WTC11 (cell line): Measurements from ENCODE around the gene IRF2. TPM values are rescaled to one million over a fixed set of nuclear protein-coding genes. Genes with fewer than 3 reads are reported as not detected.

Experiments used
- AR ChIP-seq: fragments of 250-450 bp; sonication (Bioruptor Pico); IDR thresholded peaks from 2 replicates; pipeline ENCODE4 v1.9.0; 2021; ENCODE audit warnings: mild to moderate bottlenecking
- ATF6 ChIP-seq: sonication (generic); formaldehyde crosslinking; IDR thresholded peaks from 2 replicates; pipeline ENCODE4 v1.8.1; 2023; ENCODE audit warnings: mild to moderate bottlenecking, missing genetic modification reagents
- CBFB ChIP-seq: sonication (generic); formaldehyde crosslinking; IDR thresholded peaks from 2 replicates; pipeline ENCODE4 v1.8.1; 2022; ENCODE audit warnings: mild to moderate bottlenecking, low read depth, missing genetic modification reagents
- EMX1 ChIP-seq: fragments of 250-450 bp; sonication (Bioruptor Pico); IDR thresholded peaks from 2 replicates; pipeline ENCODE4 v1.8.0; 2021; ENCODE audit warnings: mild to moderate bottlenecking
- JUN ChIP-seq: sonication (generic); formaldehyde crosslinking; IDR thresholded peaks from 2 replicates; pipeline ENCODE4 v1.8.0; 2023; ENCODE audit warnings: mild to moderate bottlenecking, missing genetic modification reagents
- NFE2L1 ChIP-seq: sonication (generic); formaldehyde crosslinking; IDR thresholded peaks from 2 replicates; pipeline ENCODE4 v1.8.1; 2023; ENCODE audit warnings: missing genetic modification reagents
- NR2C2 ChIP-seq: sonication (generic); formaldehyde crosslinking; IDR thresholded peaks from 2 replicates; pipeline ENCODE4 v1.8.0; 2022; ENCODE audit warnings: mild to moderate bottlenecking, missing genetic modification reagents
- PRDM15 ChIP-seq: sonication (generic); formaldehyde crosslinking; IDR thresholded peaks from 2 replicates; pipeline ENCODE4 v1.8.0; 2022; ENCODE audit warnings: missing genetic modification reagents
- SP1 ChIP-seq: sonication (generic); formaldehyde crosslinking; conservative IDR thresholded peaks from 2 replicates; pipeline ENCODE4 v1.8.1; 2022; ENCODE audit warnings: missing genetic modification reagents
- TEAD4 ChIP-seq: sonication (generic); formaldehyde crosslinking; IDR thresholded peaks from 2 replicates; pipeline ENCODE4 v1.8.0; 2022; ENCODE audit warnings: mild to moderate bottlenecking, missing genetic modification reagents
- TP53 ChIP-seq: sonication (generic); formaldehyde crosslinking; IDR thresholded peaks from 2 replicates; pipeline ENCODE4 v1.8.1; 2023; ENCODE audit warnings: mild to moderate bottlenecking, missing genetic modification reagents
- ZNF396 ChIP-seq: fragments of 250-450 bp; sonication (Bioruptor Pico); IDR thresholded peaks from 2 replicates; pipeline ENCODE4 v1.8.0; 2021; ENCODE audit warnings: mild to moderate bottlenecking, moderate library complexity, borderline replicate concordance
- ZNF423 ChIP-seq: fragments of 250-450 bp; sonication (Bioruptor Pico); IDR thresholded peaks from 2 replicates; pipeline ENCODE4 v2.1.2; 2022; ENCODE audit warnings: mild to moderate bottlenecking, moderate library complexity
- total RNA-seq: library from RNA; stranded (reverse); gene quantifications from 3 replicates; pipeline ENCODE4 v1.2.3, GENCODE V29; 2021
- TF ChIP-seq, protein P1 (sequence below): sonication (generic); formaldehyde crosslinking; IDR thresholded peaks from 2 replicates; pipeline ENCODE4 v1.8.1; 2022; ENCODE audit warnings: missing genetic modification reagents, borderline replicate concordance
- TF ChIP-seq, protein P2 (sequence below): sonication (generic); formaldehyde crosslinking; IDR thresholded peaks from 2 replicates; pipeline ENCODE4 v1.8.0; 2023; ENCODE audit warnings: missing genetic modification reagents, mild to moderate bottlenecking, borderline replicate concordance
- TF ChIP-seq, protein P3 (sequence below): sonication (generic); formaldehyde crosslinking; IDR thresholded peaks from 2 replicates; pipeline ENCODE4 v1.8.1; 2022; ENCODE audit warnings: mild to moderate bottlenecking, moderate library complexity, missing genetic modification reagents
- TF ChIP-seq, protein P4 (sequence below): sonication (generic); formaldehyde crosslinking; IDR thresholded peaks from 2 replicates; pipeline ENCODE4 v1.8.0; 2023; ENCODE audit warnings: mild to moderate bottlenecking, missing genetic modification reagents
- TF ChIP-seq, protein P5 (sequence below): fragments of 250-450 bp; sonication (Bioruptor Pico); IDR thresholded peaks from 2 replicates; pipeline ENCODE4 v1.9.0; 2021; ENCODE audit warnings: moderate library complexity, mild to moderate bottlenecking, inconsistent platforms, borderline replicate concordance

IRF2 gene
- total RNA-seq, 1 experiment from 2014 or later, result 11.8 TPM

DNA sequence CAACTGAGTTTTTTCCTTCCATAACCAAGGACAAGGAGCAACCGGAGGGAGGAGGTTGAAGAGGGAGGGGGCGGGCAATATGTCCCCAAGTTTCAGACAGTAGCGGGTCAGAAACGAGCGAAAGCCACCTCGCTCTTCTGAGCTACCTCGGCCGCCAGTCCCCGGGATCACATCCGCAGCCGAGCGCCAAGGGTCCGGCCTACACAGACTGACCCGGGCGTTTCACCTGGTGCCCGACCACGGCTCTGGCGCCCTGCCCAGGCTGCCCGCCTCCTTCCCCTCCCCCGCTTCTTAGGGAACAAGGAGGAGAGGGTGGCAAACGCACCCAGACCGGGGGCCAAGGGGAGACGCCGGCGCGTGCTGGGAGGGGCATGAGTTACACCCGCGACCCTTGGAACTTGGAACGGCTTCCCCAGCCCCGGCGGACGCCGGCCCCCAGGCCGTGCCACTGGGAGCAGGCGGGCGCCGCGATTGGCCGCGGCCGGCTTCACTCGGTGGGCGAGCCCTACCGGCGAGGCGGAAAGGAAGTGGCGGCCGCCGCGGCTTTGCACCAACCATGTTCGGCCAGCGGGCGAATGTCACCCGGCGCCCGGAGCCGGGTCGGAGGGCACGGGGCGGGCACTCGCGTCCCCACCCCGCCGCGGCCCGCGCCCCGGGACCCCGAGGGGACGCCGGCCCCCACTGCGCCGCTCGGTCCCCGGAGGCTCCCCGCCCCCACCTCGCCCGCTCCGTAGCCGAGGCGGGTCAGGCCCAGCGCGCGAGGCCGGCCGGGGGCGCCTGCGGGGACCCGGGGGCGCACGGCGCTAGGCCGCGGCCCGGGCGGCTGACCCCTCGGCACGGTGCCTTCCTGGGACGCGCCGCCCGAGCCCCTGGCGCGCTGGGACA lies 1.5 kb downstream of the IRF2 start (continued):
- TF ChIP-seq, protein P1, sequence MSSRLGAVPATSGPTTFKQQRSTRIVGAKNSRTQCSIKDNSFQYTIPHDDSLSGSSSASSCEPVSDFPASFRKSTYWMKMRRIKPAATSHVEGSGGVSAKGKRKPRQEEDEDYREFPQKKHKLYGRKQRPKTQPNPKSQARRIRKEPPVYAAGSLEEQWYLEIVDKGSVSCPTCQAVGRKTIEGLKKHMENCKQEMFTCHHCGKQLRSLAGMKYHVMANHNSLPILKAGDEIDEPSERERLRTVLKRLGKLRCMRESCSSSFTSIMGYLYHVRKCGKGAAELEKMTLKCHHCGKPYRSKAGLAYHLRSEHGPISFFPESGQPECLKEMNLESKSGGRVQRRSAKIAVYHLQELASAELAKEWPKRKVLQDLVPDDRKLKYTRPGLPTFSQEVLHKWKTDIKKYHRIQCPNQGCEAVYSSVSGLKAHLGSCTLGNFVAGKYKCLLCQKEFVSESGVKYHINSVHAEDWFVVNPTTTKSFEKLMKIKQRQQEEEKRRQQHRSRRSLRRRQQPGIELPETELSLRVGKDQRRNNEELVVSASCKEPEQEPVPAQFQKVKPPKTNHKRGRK (CRISPR knock-in tag), result no peak
- no peak for TF ChIP-seq CBFB (CRISPR knock-in tag)
- TF ChIP-seq TEAD4 (CRISPR knock-in tag), result no peak
- no peak for TF ChIP-seq NR2C2 (CRISPR knock-in tag)
- TF ChIP-seq ZNF396 (CRISPR knock-in tag), result no peak
- no peak for TF ChIP-seq PRDM15 (CRISPR knock-in tag)
- TF ChIP-seq ATF6, result no peak
- no peak for TF ChIP-seq JUN (CRISPR knock-in tag)
- peak; percentile 16; the same call in 1 of the 2 replicates for TF ChIP-seq ZNF423
- TF ChIP-seq, protein P2, sequence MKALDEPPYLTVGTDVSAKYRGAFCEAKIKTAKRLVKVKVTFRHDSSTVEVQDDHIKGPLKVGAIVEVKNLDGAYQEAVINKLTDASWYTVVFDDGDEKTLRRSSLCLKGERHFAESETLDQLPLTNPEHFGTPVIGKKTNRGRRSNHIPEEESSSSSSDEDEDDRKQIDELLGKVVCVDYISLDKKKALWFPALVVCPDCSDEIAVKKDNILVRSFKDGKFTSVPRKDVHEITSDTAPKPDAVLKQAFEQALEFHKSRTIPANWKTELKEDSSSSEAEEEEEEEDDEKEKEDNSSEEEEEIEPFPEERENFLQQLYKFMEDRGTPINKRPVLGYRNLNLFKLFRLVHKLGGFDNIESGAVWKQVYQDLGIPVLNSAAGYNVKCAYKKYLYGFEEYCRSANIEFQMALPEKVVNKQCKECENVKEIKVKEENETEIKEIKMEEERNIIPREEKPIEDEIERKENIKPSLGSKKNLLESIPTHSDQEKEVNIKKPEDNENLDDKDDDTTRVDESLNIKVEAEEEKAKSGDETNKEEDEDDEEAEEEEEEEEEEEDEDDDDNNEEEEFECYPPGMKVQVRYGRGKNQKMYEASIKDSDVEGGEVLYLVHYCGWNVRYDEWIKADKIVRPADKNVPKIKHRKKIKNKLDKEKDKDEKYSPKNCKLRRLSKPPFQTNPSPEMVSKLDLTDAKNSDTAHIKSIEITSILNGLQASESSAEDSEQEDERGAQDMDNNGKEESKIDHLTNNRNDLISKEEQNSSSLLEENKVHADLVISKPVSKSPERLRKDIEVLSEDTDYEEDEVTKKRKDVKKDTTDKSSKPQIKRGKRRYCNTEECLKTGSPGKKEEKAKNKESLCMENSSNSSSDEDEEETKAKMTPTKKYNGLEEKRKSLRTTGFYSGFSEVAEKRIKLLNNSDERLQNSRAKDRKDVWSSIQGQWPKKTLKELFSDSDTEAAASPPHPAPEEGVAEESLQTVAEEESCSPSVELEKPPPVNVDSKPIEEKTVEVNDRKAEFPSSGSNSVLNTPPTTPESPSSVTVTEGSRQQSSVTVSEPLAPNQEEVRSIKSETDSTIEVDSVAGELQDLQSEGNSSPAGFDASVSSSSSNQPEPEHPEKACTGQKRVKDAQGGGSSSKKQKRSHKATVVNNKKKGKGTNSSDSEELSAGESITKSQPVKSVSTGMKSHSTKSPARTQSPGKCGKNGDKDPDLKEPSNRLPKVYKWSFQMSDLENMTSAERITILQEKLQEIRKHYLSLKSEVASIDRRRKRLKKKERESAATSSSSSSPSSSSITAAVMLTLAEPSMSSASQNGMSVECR (CRISPR knock-in tag), result peak; percentile 63
- TF ChIP-seq, protein P3, sequence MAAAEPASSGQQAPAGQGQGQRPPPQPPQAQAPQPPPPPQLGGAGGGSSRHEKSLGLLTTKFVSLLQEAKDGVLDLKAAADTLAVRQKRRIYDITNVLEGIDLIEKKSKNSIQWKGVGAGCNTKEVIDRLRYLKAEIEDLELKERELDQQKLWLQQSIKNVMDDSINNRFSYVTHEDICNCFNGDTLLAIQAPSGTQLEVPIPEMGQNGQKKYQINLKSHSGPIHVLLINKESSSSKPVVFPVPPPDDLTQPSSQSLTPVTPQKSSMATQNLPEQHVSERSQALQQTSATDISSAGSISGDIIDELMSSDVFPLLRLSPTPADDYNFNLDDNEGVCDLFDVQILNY (CRISPR knock-in tag), result no peak
- no peak for TF ChIP-seq EMX1 (CRISPR knock-in tag)
- TF ChIP-seq AR (CRISPR knock-in tag), result no peak
- TF ChIP-seq, protein P4, sequence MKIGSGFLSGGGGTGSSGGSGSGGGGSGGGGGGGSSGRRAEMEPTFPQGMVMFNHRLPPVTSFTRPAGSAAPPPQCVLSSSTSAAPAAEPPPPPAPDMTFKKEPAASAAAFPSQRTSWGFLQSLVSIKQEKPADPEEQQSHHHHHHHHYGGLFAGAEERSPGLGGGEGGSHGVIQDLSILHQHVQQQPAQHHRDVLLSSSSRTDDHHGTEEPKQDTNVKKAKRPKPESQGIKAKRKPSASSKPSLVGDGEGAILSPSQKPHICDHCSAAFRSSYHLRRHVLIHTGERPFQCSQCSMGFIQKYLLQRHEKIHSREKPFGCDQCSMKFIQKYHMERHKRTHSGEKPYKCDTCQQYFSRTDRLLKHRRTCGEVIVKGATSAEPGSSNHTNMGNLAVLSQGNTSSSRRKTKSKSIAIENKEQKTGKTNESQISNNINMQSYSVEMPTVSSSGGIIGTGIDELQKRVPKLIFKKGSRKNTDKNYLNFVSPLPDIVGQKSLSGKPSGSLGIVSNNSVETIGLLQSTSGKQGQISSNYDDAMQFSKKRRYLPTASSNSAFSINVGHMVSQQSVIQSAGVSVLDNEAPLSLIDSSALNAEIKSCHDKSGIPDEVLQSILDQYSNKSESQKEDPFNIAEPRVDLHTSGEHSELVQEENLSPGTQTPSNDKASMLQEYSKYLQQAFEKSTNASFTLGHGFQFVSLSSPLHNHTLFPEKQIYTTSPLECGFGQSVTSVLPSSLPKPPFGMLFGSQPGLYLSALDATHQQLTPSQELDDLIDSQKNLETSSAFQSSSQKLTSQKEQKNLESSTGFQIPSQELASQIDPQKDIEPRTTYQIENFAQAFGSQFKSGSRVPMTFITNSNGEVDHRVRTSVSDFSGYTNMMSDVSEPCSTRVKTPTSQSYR (CRISPR knock-in tag), result no peak
- no peak; the same call in 1 of the 2 replicates for TF ChIP-seq SP1 (CRISPR knock-in tag)
- TF ChIP-seq NFE2L1 (CRISPR knock-in tag), result no peak
- no peak for TF ChIP-seq TP53 (CRISPR knock-in tag)
- TF ChIP-seq, protein P5, sequence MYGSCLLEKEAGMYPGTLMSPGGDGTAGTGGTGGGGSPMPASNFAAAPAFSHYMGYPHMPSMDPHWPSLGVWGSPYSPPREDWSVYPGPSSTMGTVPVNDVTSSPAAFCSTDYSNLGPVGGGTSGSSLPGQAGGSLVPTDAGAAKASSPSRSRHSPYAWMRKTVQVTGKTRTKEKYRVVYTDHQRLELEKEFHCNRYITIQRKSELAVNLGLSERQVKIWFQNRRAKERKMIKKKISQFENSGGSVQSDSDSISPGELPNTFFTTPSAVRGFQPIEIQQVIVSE, result no peak
